T-helper 1 cell (primary cell): ENCODE data around the gene PTPRT.

Experiments used
- DNase-seq, 5 donors: peaks; one replicate each; pipeline ENCODE4 v3.0.0-alpha.2; 2012 to 2020
- total RNA-seq, 4 donors: gene quantifications; one replicate each; lab custom pipeline; 2026; lab: John Stamatoyannopoulos, UW

PTPRT gene
- total RNA-seq, result 0 reads per million in 4 donors

GRCh38 chr20:43189554-43190331 is at the start of gene PTPRT:
Gene PTPRT (minus strand): TSS chr20:43189906. CDS start chr20:43189733, 173 bp downstream.
- no peak for DNase-seq

GRCh38 chr20:43238833-43239232 is 49.1 kb upstream of the PTPRT start:
- no peak for DNase-seq

DNA sequence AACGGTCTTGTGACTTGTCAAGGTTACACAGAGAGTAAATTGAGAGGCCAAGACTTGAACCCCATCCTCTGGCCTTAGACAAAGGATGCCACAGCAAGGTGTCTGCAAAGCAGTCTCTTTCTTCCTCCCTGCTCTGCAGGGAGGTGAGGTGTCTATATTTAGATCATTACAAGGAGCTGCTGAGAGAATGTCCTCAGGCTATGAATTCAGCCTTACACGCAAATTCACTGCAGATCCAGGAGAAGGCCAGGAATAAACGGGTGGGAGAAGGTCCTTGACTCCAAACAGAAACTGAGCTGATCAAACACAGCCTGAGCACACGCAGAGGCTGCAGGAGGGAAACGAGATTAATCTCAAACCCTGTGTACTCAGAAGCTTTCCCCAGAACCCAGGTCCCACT is 48.6 kb upstream of the PTPRT start:
- DNase-seq, result no peak

DNA sequence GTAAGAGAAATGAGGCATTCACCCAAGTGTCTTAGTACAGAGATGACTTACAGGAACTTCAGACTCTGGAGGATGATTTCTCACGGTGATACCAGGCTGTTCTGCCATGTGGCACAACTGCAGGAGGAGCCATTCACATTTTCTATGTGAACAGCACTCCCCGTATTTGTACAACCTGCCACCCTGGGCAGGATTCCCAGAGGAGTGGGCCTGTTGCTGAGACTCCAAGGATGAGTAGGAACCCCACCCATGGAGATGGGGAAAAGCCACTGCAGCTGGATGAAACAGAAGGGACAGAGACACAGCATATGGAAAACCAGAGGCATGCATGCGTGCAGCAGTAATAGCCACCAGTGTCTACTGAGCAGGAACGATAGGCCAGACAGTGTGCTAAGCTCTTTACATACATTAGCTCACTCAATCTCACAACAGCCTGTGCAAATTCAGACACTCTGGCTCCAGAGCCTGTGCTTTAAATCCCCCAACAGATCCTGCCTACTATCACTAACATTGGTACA is 48.0 kb upstream of the PTPRT start:
- DNase-seq, result no peak

DNA sequence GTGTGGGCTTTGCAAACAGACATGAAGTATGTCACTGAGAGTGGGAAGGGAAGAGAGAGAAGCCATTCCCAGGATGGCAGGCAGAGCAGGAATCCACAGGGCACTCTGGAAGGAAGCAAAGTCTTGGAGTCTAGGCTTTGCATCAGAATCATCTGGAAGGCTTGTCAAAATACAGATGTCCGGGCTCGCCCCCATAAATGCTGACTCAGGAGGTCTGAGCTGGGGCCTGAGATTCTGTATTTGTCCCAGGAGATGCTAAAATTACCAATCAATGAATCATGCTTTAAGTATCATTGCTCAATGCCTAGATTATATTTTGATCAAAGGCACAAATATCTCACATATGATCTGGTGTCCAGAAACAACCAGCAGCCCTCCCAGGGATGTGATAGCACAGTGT is 46.3 kb upstream of the PTPRT start:
- DNase-seq, result no peak

DNA sequence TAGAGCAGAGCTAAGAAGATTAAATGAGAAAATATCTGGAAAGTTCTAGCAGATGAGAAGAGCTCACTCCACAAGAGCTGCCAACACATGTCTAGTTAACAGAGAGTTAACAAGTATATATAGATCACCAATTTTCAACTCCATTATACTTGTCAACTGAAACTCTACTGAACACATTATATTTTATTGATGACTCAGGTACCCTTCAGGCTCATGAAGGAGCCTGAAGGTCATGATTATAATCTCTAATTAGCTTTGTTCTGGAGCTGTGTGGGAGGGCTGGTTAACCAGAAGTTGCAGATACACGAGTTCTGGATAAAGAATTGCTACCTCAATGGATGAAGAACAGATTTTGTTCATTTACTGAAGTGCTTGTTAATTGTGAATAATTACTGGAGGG is 42.1 kb upstream of the PTPRT start:
- no peak for DNase-seq

- DNase-seq, result no peak
Measured at GRCh38 chr20:43229696-43230095, 40.0 kb upstream of the PTPRT start.

- no peak for DNase-seq
Measured at GRCh38 chr20:43220612-43221011, 30.9 kb upstream of the PTPRT start.

DNA sequence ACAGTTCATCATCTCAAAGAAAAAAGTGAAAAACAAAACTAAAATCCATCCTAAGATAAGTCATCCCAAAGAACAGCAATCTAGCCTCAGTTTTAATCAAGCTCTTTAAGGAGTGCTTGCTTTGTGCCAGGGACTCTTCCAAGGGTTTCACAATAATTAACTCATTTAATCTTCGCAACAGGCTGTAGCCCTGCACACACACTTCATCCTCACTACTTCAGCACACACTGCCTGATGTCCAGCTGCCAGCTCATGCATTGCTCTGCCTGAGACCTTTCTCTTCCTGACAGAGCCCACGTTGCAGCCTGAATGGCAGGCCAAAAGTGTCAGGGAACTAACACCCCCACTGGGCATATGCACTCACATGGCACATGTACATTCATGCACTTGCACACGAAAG is 21.2 kb upstream of the PTPRT start:
- no peak for DNase-seq

DNA sequence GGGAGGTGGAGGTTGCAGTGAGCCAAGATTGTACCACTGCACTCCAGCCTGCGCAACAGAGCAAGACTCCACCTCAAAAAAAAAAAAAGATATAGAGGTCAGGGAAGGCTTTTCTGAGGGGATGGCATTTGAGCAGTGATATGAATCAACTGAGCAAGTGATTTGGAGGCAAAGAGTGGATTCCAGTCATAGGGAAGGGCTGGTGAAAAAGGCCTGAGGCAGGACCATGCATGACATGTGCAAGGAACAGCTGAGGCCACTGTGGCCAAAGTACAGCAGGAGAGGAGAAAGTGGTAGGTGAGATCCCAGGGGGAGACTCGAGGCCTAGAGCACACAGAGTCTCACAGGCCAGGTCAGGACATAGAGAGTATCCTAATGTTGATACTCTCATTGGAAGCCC is 20.1 kb upstream of the PTPRT start:
- DNase-seq, result no peak

DNA sequence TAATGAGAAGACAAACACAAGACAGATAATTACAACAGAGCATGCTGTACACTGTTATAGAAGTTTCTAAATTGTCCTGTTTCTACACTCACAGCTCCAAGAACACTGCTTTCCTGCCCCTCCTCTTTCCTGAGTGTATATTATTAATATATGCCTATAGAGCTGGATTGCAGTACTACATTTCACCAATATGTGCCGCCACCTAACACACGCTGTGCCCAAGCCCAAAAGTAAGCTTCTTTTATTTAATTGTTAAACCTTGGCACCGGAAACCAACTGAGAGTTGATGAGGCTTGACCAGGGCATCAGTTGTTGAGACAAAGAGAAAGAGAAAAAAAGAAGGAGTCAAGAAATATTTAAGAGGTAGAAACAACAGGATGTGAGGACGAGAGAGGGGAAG is 16.0 kb upstream of the PTPRT start:
- DNase-seq, result no peak

DNA sequence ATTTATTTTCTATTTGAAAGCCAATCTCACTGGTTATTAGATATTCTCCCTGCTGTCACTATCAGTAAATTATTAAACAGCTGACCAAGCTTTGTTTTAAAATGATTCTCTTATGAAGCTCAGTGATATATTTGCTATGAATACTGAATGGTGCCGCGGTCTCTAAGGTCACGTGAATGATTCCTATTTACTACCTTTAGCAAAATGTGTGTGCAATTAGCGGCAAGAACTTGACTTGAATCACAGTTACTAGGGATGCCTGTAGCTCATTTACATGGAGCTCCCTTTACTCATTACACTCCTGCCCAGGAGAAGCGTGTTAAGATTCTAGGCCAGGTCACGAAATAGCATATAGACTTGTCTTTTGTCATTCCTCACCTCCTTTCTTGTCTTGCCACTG is 12.4 kb upstream of the PTPRT start:
- no peak for DNase-seq

DNA sequence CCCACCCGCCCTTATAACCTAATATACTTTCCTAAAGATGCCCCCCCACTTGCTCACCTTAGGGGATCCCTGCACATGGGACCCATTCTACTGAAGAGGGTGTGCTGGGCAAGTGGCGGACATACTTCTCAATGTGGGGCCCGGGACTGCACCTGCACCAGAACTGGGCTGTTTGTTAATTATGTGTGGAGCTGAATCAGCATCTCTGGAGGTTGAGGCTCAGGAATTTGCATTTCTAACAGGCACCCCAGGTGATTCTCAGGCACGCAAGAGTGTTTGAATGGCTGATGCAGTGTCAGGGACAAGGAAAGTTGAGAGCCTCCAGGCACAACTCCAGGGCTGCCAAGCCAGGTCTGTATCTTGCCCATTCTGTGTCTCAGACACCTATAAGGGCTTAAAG is 8.9 kb upstream of the PTPRT start:
- no peak for DNase-seq

DNA sequence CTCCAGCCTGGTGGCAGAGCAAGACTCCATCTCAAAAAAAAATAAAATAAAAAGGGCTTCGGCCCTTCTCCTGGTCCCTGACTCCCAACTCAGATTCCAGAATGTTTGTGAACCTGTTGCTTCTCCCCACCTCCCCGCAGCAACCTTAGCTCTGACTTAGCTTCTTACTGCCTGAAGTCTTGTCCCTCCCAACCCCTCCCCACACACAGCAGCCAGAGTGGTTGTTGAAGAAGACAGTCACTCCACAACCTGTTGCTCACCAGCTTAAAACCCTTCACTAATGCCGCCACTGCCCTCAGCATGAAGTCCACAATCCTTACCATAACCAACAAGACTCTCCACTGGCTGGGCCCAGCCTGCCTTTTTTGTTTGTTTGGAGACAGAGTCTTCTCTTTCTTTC is 6.5 kb upstream of the PTPRT start:
- no peak for DNase-seq

GRCh38 chr20:43194137-43194536 is 4.4 kb upstream of the PTPRT start:
- DNase-seq, result no peak

DNA sequence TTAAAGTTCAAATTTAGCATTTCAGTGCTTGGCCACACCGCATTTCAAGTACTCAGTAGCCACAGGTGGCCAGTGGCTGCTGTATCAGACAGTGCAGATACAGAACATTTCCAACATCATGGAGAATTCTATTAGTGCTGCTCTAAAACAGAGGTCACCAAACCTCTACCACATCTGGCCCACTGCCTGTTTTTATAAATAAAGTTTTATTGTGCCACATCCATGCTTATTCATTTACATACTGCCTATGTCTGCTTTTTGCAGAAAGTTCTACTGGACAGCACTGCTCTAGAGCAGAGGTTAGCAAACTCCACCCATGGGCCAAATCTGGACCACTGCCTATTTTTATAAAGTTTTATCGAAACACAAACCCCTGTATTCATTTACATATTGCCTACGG is 3.7 kb upstream of the PTPRT start:
- DNase-seq, result no peak

DNA sequence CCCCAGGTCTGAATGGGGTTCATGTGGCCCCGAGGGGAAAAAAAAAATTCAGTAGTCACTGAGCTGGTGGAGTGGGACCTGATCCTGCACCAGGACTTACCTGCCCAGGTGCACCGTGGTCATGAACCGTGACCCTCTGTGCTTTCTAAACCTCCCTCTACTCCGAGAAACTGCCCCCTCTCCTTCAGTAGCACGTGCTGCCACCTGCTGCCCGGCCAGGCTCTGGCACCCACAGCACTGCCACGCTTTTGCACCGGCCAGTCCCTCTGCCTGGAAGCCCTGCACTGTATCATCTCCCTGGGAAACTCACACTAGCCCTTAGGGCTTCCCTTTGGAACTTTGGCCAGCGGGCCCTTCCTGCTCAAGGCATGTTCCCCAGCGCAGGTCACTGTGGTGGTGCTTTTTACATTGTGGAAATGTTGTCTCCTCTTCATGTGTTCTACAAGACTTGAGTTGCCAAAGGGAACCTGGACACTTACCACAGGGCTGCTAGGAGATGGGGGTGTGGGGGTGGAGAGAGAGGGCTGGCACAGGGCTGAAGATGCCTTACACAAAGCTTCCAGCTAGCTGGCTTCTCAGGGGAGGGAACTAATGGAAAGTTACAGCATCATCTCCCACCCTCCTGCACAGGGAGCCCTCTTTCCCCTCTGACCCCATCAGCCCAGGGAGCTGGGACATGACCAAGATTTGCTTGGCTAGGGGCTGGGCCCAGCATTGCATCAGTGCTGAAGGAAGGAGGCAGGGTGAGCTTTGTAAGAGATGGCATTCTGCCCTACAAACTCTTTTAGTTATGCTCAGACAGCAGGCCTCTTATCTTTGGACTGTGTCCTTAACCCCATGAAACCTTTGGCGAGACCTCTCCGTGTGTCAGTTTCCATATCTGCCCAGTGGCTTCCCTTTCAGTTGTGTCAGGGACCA is 2.5 kb upstream of the PTPRT start:
- no peak for DNase-seq

DNA sequence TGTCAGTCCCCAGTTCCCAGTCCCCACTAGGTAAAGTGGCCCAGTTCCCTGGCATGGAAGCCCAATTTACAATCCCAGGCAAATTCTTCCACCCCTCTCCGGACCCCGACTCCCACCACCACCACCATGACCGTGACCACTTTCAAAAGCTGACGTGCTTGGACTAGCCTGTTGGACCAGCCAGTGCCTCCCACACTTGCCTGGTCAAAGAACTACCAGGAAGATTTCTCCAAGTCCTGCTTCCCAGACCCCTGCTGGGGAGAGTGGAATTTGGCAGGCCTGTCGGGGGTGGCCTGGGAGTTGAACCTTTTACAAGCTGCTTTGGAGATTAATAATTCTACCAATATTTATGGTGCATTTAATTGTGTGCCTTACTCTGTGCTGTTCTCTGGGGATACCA is 1.4 kb upstream of the PTPRT start:
- DNase-seq, result no peak

GRCh38 chr20:43190332-43190953 is 737 bp upstream of the PTPRT start:
- no peak for DNase-seq

GRCh38 chr20:43188861-43189553 is 699 bp downstream of the PTPRT start:
- DNase-seq, result no peak

GRCh38 chr20:43188234-43188653 is 1.5 kb downstream of the PTPRT start:
- no peak for DNase-seq

DNA sequence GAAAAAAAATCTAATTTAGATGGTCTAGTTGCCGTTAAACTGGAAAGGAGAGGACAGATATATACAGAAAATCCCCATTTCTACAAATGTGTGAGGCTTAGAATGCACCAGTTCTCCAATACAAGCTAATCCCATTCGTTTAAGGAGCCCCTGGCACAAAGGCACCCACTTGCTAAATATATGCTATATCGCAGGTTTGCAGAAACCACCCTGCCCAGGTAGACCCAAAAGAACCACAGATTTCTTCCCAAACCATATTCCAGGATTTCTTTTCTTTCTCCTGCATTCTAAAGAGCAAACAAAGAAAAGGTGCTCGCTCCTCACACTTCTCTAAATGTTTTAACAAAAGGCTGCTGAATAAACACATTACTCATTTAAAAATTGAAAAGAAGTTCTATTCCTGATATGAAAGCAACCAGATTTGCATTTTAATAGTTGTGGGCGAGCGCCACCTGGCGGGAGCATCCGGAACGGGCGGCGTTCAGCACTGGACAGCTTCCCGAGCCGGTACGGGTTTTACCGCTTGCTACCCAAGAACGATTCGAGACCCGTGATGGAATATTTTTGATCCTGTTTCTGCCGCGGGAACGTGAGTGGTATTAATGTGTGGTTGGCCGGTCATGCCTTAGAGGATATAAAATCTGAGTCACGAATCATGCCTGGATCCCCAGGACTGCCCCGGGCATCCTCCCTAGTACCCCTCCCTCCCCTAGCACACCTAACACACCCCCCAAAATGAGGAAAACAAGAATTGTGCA is 2.1 kb downstream of the PTPRT start:
- DNase-seq, result peak in 3 of 5 donors; percentile 16 to 33 (median 28)
